Measurements from ENCODE around the gene PFKFB4.
"Not testable (repeated sequence)": the region's sequence is repeated elsewhere in the genome, so short reads cannot be mapped to it uniquely, and the experiment has no call there.

The PFKFB4 gene

DNA sequence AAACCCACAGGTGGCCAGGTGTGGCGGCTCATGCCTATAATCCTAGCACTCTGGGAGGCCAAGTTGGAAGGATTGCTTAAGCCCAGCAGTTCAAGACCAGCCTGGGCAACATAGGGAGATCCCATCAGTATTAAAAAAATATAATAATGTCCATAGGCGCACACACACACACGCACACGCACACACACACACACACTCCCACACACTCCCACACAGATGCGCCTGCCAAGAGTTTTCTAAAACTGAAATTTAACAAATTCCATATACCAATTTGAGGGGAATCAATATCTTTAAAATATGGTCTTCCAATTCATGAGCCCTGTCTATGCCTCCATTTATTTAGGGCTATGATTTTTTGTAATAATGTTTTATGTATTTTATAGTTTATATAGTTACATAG lies 69.7 kb downstream of the PFKFB4 start:
- no peak for DNase-seq

- not testable (repeated sequence) for DNase-seq
Observed at GRCh38 chr3:48482822-48483221, 73.8 kb downstream of the PFKFB4 start.

GRCh38 chr3:48480891-48481290 lies 75.7 kb downstream of the PFKFB4 start:
- not testable (repeated sequence) for DNase-seq

DNA sequence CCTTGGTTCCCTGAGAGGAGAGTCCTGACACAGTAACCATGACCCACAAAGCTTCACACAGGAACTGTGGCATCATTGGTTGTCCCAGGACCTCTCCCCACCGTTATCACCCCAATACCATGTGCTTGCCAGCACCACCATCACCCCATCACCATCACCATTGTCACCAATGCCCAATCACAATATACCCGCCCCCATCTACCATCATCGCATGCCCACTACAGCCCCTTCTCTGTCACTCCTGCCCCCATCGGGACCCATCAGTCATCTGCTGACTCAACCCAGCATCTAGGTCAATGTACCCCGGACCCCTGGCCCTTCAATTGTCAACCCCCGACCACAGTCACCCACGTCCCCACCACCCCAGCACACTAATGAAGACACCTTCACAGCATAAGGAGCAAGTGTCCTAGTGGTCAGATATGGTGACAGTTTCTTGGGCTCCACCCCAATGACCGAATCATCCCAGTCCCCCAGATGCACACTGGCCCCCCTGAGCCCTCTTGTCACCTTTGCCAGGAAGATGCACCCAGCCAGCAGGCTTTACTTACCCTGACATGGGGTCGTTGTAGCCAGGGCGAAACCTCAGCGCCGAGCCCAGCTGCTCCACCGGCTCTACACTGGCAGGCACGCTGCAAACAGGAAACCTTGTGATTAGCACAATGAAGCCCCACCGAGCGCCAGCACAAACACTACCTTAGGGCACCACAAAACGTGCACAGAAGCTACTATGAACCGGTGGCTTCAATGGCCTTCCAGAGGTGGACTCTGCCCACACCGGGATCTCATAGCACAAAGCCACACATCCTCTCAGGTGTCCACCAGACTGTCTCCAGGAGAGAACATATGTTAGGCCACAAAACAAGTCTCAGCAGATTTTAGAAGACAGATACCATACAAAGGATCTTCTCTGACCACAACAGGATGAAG lies 77.7 kb downstream of the PFKFB4 start:
- DNase-seq = no peak

DNA sequence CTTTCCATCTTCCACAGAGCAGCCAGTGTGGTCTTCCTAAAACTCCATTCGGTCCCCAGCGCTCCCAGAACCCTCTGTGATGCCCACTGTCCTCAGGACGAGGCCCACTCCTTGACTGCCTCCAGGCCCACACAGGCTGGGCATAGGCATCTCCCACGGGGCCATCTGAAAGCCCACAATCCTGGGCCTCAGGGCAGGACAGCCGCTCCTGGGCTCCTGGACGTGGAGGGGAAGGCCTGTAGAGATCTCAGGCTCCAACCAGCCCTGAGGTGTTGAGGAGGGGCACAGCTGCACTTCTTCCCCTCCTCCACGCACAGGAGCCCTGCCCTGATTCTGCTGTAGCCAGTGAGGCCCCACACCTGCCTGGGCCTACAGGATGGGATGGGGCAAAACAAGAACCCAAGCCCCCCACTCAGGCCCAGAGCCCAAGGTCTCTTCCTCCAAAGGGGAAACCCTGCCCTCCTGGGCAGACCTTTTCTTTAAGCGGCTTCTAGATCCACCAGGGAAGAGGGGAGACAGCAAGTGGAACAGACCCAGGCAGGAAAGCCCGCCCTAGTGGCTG lies 78.6 kb downstream of the PFKFB4 start:
- no peak for DNase-seq

DNA sequence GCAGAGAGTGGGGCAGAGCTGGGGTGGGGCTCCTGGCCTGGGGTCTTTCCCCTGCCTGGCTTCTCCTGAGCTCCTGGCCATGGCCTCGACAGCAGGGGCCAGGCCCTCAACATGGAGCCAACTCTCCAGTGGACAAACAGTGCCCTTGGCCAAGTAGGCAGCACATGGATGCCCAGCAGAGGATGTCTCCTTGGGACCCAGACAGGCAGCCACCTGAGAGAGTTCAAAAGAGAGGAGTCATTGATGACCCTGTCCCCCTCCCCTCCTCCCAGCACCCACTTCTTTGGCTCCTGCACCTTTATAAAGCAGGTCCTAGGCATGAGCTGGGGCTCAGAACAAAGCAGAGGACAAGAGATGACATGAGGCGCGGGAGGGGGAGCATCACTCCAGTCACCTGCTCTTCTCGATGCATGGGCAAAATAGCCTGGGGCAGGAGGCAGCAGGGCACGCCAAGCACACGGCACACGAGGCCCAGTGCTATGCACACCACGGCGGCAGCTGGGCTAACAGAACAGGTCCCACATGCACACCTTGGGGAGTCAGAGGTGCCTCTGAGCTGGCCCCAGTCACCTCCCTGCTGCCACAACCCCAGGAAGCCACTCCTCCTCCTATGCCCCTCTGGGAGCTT lies 80.1 kb downstream of the PFKFB4 start:
- peak in 1 of 2 experiments; percentile 34 for DNase-seq

DNA sequence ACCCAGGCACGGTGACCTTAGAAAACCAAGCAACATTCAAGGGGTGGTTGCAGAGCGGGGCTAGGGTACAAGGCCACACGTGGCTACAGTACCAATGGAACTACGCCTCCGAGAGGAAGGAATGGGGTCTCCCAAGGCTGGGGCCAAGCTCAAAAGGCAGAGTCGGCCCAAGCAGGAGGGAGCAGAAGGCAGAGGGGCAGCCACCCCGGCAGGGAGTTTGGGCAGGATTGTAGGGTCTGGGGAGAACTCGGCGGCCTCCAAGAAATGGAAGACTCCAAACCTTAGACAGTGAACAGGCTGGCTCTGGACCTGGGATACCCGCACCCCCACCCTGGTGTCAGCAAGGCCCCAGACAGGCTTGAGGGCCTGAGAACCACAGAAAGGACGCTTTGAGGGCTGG lies 81.4 kb downstream of the PFKFB4 start:
- no peak for DNase-seq

DNA sequence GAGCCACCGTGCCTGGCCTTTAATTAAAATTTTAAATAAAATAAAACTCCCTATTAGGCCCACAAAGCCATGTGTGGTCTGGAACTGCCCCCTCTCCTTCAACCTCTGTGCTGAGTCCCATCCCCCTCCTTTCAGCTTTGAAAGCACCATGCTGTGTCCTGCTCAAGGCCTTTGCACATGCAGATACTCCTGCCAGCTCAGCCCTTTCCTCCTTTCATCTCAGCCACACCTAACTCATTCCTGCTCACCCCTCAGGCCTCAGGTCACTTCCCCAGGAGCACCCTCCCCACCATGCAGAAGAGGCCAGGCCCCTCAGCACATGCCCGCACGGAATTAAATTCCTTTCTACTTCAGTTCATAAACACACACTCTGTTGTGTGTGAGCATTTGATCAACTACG lies 82.0 kb downstream of the PFKFB4 start:
- DNase-seq = no peak

GRCh38 chr3:48474031-48474430 lies 82.6 kb downstream of the PFKFB4 start:
- not testable (repeated sequence) for DNase-seq

DNA sequence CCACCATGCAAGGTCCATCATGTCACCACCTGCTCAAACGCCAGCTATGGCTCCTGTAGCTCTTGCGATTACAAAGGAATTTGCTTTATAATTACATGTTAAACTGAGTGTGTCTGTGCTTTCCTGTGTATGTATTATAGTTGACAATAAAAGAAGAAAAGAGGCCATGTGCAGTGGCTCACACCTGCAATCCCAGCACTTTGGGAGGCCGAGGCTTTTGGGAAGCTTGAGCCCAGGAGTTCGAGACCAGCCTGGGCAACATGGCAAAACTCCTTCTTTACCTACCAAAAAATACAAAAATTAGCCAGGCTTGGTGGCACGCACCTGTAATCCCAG lies 83.0 kb downstream of the PFKFB4 start:
- no peak for DNase-seq

GRCh38 chr3:48472923-48473616 lies 83.5 kb downstream of the PFKFB4 start:
- peak; percentile 74 to 81 for DNase-seq

GRCh38 chr3:48472673-48472922 lies 84.0 kb downstream of the PFKFB4 start:
- no peak for DNase-seq

GRCh38 chr3:48470286-48470685 lies 86.3 kb downstream of the PFKFB4 start:
- no peak for DNase-seq

- no peak for DNase-seq
Observed at GRCh38 chr3:48469046-48469915, 87.3 kb downstream of the PFKFB4 start.

DNA sequence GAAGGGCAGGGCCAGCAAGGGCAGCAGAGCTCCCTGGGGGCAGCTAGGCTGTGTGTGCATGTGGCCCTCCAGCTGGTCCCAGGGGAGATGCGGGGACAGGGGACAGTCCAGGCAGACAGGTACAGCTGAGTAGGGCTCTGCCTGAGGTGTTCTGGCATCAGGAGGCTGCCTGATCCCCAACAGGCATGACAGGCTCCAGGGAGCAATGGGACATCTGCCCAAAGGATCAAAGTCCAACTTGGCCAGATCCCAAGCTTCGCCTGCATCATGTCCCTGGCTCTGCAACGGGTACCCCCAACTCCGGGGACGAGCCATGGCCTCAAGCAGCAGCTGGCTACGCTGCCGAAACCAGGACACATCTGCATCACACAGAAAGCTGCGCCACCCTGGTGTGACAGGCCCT lies 88.3 kb downstream of the PFKFB4 start:
- DNase-seq = no peak

Measured in NCI-H2081 (cell line).